ENCODE measurements around the gene PI4KA.
"Not testable (repeated sequence)": the region's sequence is repeated elsewhere in the genome, so short reads cannot be mapped to it uniquely, and the experiment has no call there.

GRCh38 chr22:20699856-20700255 lies 158.8 kb downstream of the PI4KA start:
- TF ChIP-seq CTCF (IDR thresholded peaks at IDR 0.05); POLR2AphosphoS5 (IDR thresholded peaks at IDR 0.05; ENCODE audit: low read depth, low read length); TCF7L2 (IDR thresholded peaks at IDR 0.05; ENCODE audit: low read depth, low read length); REST (IDR thresholded peaks at IDR 0.05; ENCODE audit: insufficient read depth in 1 of 2, low read depth in 2 of 2, low read length in 1 of 2): not testable (repeated sequence)
